Fibroblast of the aortic adventitia (primary cell): ENCODE results near the gene ZNF446. TPM values are rescaled to one million over a fixed set of nuclear protein-coding genes. Genes with fewer than 3 reads are reported as not detected.
A peak's percentile ranks its signal among the peaks of the same experiment; 100 is the strongest.

Source experiments
- DNase-seq: peaks from one replicate; pipeline ENCODE4 v3.0.0-alpha.2; 2010; ENCODE audit warnings: low read depth
- H3K4me3 ChIP-seq: 2 replicates; pipeline ENCODE4 v1.5.1; 2011; ENCODE audit warnings: low read depth, mild to moderate bottlenecking, control low read depth, low read length, moderate library complexity
- CTCF ChIP-seq: IDR thresholded peaks from 2 replicates; pipeline ENCODE4 v1.5.1; 2011; ENCODE audit warnings: mild to moderate bottlenecking, low read length, control low read depth, inconsistent platforms; ENCODE audit not compliant: insufficient read depth
- total RNA-seq: library from RNA; depleted of rRNA; stranded (reverse); fragments of >200 nt; gene quantifications from 2 replicates; pipeline ENCODE4 v1.2.3, GENCODE V29; 2012; ENCODE audit warnings: low replicate concordance

ZNF446 gene
- total RNA-seq, 1 donor: 7.5 TPM

GRCh38 chr19:58450856-58451357 is 25.2 kb upstream of the ZNF446 start:
- DNase-seq: no peak
- peak overlapping the region; percentile 84 for H3K4me3 ChIP-seq
- TF ChIP-seq CTCF: no peak

- TF ChIP-seq CTCF: no peak
- peak; percentile 91 for DNase-seq
- H3K4me3 ChIP-seq: peak within 1 kb of the TSS; percentile 84
Observed at GRCh38 chr19:58451358-58452101, 24.6 kb upstream of the ZNF446 start, which contains the start of gene ZNF324B. TSS of gene ZNF324B (plus strand) at chr19:58451622. CDS start at chr19:58453702, 2,080 bp downstream.

GRCh38 chr19:58453743-58454142 is 22.4 kb upstream of the ZNF446 start:
- no peak for TF ChIP-seq CTCF
- H3K4me3 ChIP-seq: no peak overlapping the region
- DNase-seq: no peak

- no peak for DNase-seq
- no peak overlapping the region for H3K4me3 ChIP-seq
- TF ChIP-seq CTCF: no peak
Observed at GRCh38 chr19:58455306-58455705, 20.8 kb upstream of the ZNF446 start.

- TF ChIP-seq CTCF: no peak
- DNase-seq: no peak
Observed at GRCh38 chr19:58456111-58456510, 20.0 kb upstream of the ZNF446 start.

GRCh38 chr19:58460039-58460438 is 16.1 kb upstream of the ZNF446 start:
- DNase-seq: no peak
- H3K4me3 ChIP-seq: no peak overlapping the region
- TF ChIP-seq CTCF: no peak

More at GRCh38 chr19:58456111-58456510, 20.0 kb upstream of the ZNF446 start:
- no peak overlapping the region for H3K4me3 ChIP-seq
